Neural cell (in vitro differentiated cells): ENCODE measurements around the gene PEX7. TPM values are rescaled to one million over a fixed set of nuclear protein-coding genes. Genes with fewer than 3 reads are reported as not detected.
A peak's percentile ranks its signal among the peaks of the same experiment; 100 is the strongest.
"Not testable (repeated sequence)": the region's sequence is repeated elsewhere in the genome, so short reads cannot be mapped to it uniquely, and the experiment has no call there.

ENCODE experiments used
- H2AFZ ChIP-seq: fragments of 200-600, 300-800 bp; sonication (generic), shearing (Covaris generic); 2 replicates; pipeline ENCODE4 v1.6.0; 2014; ENCODE audit warnings: low read depth, mild to moderate bottlenecking, antibody characterized with exemption, low read length, moderate library complexity
- H3F3A ChIP-seq: fragments of 200-600 bp; shearing (Covaris generic); 2 replicates; pipeline ENCODE4 v1.6.1; 2016; ENCODE audit warnings: mild to moderate bottlenecking, moderate library complexity, mixed read lengths, antibody characterized with exemption, low read length; ENCODE audit not compliant: insufficient read depth, poor library complexity, severe bottlenecking
- H3K27ac ChIP-seq: fragments of 200-600, 300-800 bp; sonication (generic), shearing (Covaris generic); 2 replicates; pipeline ENCODE4 v1.5.1; 2014; ENCODE audit warnings: mild to moderate bottlenecking, low read length, moderate library complexity
- H3K27me3 ChIP-seq: fragments of 300-800, 200-600 bp; sonication (generic), shearing (Covaris generic); 2 replicates; pipeline ENCODE4 v1.6.0; 2014; ENCODE audit warnings: mild to moderate bottlenecking, low read depth, low read length, moderate library complexity; ENCODE audit not compliant: insufficient read depth
- H3K36me3 ChIP-seq: fragments of 300-800, 200-600 bp; sonication (generic), shearing (Covaris generic); 2 replicates; pipeline ENCODE4 v1.5.1; 2014; ENCODE audit warnings: mild to moderate bottlenecking, antibody characterized with exemption, low read length, moderate library complexity; ENCODE audit not compliant: insufficient read depth
- H3K4me2 ChIP-seq: fragments of 300-800, 200-600 bp; sonication (generic), shearing (Covaris generic); 2 replicates; pipeline ENCODE4 v1.6.0; 2014; ENCODE audit warnings: mild to moderate bottlenecking, low read length
- H3K4me3 ChIP-seq: fragments of 300-800, 200-600 bp; sonication (generic), shearing (Covaris generic); 2 replicates; pipeline ENCODE4 v1.5.1; 2014; ENCODE audit warnings: mild to moderate bottlenecking, low read length, moderate library complexity
- H3K79me2 ChIP-seq: fragments of 200-600 bp; shearing (Covaris generic); replicated peaks from 2 replicates; pipeline ENCODE4 v1.6.0; 2014; ENCODE audit warnings: mild to moderate bottlenecking, low read length, moderate library complexity; ENCODE audit not compliant: insufficient read depth
- H3K9ac ChIP-seq: fragments of 300-800, 200-600 bp; sonication (generic), shearing (Covaris generic); 2 replicates; pipeline ENCODE4 v1.6.1; 2016; ENCODE audit warnings: mild to moderate bottlenecking, low read length, mixed read lengths
- H3K9me2 ChIP-seq: fragments of 200-600 bp; shearing (Covaris generic); 2 replicates; pipeline ENCODE4 v1.6.1; 2016; ENCODE audit warnings: mild to moderate bottlenecking, low read length, mixed read lengths; ENCODE audit not compliant: insufficient read depth
- H3K9me3 ChIP-seq: fragments of 200-600, 300-800 bp; sonication (generic), shearing (Covaris generic); 2 replicates; pipeline ENCODE4 v1.6.1; 2016; ENCODE audit warnings: mild to moderate bottlenecking, mixed run types, low read length, moderate library complexity, mixed read lengths
- H4K20me1 ChIP-seq: fragments of 200-600 bp; shearing (Covaris generic); 2 replicates; pipeline ENCODE4 v1.6.1; 2016; ENCODE audit warnings: mild to moderate bottlenecking, mixed run types; ENCODE audit not compliant: insufficient read depth
- CTCF ChIP-seq: fragments of 450-650 bp; IDR thresholded peaks from 2 replicates; pipeline ENCODE4 v1.5.1; 2014; ENCODE audit warnings: antibody characterized with exemption, mild to moderate bottlenecking, moderate library complexity; ENCODE audit not compliant: poor library complexity, severe bottlenecking
- EP300 ChIP-seq: fragments of 450-650 bp; conservative IDR thresholded peaks from 2 replicates; pipeline ENCODE4 v1.6.1; 2014; ENCODE audit warnings: antibody characterized with exemption, mild to moderate bottlenecking, moderate library complexity; ENCODE audit not compliant: poor library complexity, severe bottlenecking
- EZH2 ChIP-seq: fragments of 200-600, 300-800 bp; shearing (Covaris generic), sonication (generic); IDR thresholded peaks from 2 replicates; pipeline ENCODE4 v1.6.1; 2014; ENCODE audit warnings: antibody characterized with exemption, low read length, borderline replicate concordance, mild to moderate bottlenecking; ENCODE audit not compliant: insufficient read depth, poor library complexity, severe bottlenecking
- MXI1 ChIP-seq: fragments of 450-650 bp; conservative IDR thresholded peaks from 2 replicates; pipeline ENCODE4 v1.6.1; 2014; ENCODE audit warnings: antibody characterized with exemption, mild to moderate bottlenecking; ENCODE audit not compliant: poor library complexity, severe bottlenecking
- POLR2AphosphoS5 ChIP-seq: IDR thresholded peaks from 2 replicates; pipeline ENCODE4 v1.6.1; 2012
- RAD21 ChIP-seq: fragments of 450-650 bp; conservative IDR thresholded peaks from 2 replicates; pipeline ENCODE4 v1.6.1; 2014; ENCODE audit warnings: antibody characterized with exemption, mild to moderate bottlenecking, moderate library complexity
- REST ChIP-seq: IDR thresholded peaks from 2 replicates; pipeline ENCODE4 v1.6.1; 2012; ENCODE audit warnings: borderline replicate concordance
- SMC3 ChIP-seq: fragments of 450-650 bp; conservative IDR thresholded peaks from 2 replicates; pipeline ENCODE4 v1.6.1; 2014; ENCODE audit warnings: antibody characterized with exemption, mild to moderate bottlenecking, moderate library complexity; ENCODE audit not compliant: poor library complexity
- TAF1 ChIP-seq: IDR thresholded peaks from 2 replicates; pipeline ENCODE4 v1.6.1; 2012; ENCODE audit warnings: low read depth
- polyA plus RNA-seq: library from polyadenylated mRNA; depleted of rRNA; stranded (reverse); fragments of >200 nt; gene quantifications from 2 replicates; pipeline ENCODE4 v1.2.3, GENCODE V29; 2014

The PEX7 gene
- polyA plus RNA-seq, 1 donor from 2014 or later, result 10.8 TPM

DNA sequence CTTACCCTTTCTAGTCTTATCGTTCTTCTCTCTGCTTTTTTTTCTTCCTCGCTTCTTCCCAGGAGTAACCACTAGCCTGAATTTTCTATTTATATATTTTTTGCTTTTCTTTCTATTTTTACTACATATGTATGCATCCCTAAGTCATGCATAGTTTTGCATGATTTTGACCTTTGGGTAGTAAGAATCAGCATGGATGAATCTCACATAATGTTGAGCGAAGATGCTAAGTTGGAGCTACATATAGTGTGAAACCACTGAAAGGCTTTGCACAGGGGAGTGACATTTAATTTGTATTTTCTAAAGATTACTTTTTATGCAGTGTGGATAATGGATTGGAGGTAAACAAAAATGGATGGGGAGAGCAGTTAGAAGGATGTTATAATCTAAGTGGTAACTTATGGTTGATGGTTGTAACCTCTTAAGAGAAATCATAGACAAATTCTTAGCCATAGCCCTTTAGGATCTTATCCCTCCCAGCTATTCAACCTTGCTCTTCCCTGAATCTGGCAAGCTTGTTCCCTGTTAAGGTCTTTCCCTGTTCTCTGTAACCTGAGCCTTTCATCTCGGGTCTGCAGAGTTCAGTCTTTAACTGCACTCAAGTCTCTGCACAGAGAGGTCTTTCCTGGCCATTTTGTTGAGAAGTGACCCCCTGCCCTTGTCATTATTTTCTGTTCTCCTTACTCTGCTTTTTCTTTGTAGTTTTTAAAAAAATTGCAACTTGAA, 18.0 kb downstream of the PEX7 start:
- Histone ChIP-seq H3F3A (no peaks in the 10 kb centered on the region), H3K9ac (no peak overlapping the region), H3K36me3 (no peaks in the 10 kb centered on the region), H3K9me3 (no peaks in the 10 kb centered on the region), H3K4me2 (no peak overlapping the region), H2AFZ (no peak overlapping the region), H3K27me3 (no peaks in the 10 kb centered on the region), H3K9me2 (no peaks in the 10 kb centered on the region), H3K79me2 (no peaks in the 10 kb centered on the region), H3K27ac (no peak overlapping the region), H3K4me3 (no peak overlapping the region), H4K20me1 (no peaks in the 10 kb centered on the region)
- TF ChIP-seq SMC3, result no peak

DNA sequence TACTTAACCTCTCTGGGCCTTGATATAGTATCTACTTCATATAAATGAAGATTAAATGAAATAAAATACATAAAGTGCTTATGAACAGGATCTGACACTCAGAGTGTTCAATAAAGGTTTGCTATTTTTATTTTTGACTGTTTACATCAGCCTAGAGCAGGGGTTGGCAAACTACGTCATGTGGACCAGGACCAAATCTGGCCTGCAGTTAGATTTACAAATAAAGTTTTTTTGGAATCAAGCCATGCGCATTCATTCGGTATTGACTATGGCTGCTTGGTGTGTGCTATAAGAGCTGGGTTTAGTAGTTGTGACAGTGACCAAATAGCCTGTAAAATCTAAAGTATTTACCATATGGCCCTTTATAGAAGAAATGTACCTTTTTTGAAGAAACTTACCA, 20.8 kb downstream of the PEX7 start:
- no peaks in the 10 kb centered on the region for H3K79me2 ChIP-seq
- no peaks in the 10 kb centered on the region for H3K27me3 ChIP-seq
- no peak overlapping the region for H3K4me3 ChIP-seq
- no peak overlapping the region for H3K9ac ChIP-seq
- H4K20me1 ChIP-seq, result no peaks in the 10 kb centered on the region
- no peaks in the 10 kb centered on the region for H3K9me2 ChIP-seq
- TF ChIP-seq RAD21, result no peak
- no peak for TF ChIP-seq SMC3
- no peak for TF ChIP-seq REST
- TF ChIP-seq EP300, result no peak
- no peak for TF ChIP-seq MXI1
- TF ChIP-seq TAF1, result no peak
- TF ChIP-seq EZH2, result no peak
- TF ChIP-seq CTCF, result no peak
- no peak for TF ChIP-seq POLR2AphosphoS5
- no peak overlapping the region for H2AFZ ChIP-seq
- no peaks in the 10 kb centered on the region for H3K36me3 ChIP-seq
- no peaks in the 10 kb centered on the region for H3F3A ChIP-seq
- H3K4me2 ChIP-seq, result no peak overlapping the region
- H3K9me3 ChIP-seq, result no peaks in the 10 kb centered on the region
- H3K27ac ChIP-seq, result no peak overlapping the region

- H3K27ac ChIP-seq, result no peak overlapping the region
- no peaks in the 10 kb centered on the region for H4K20me1 ChIP-seq
- no peak overlapping the region for H3K4me3 ChIP-seq
- no peaks in the 10 kb centered on the region for H3K9me3 ChIP-seq
- H2AFZ ChIP-seq, result no peak overlapping the region
- no peaks in the 10 kb centered on the region for H3K27me3 ChIP-seq
- no peak overlapping the region for H3K9ac ChIP-seq
- no peaks in the 10 kb centered on the region for H3F3A ChIP-seq
- H3K4me2 ChIP-seq, result no peak overlapping the region
- no peaks in the 10 kb centered on the region for H3K79me2 ChIP-seq
- TF ChIP-seq POLR2AphosphoS5, result no peak
- peak; percentile 40 for TF ChIP-seq CTCF
- TF ChIP-seq RAD21, result no peak
- H3K36me3 ChIP-seq, result no peaks in the 10 kb centered on the region
- H3K9me2 ChIP-seq, result no peaks in the 10 kb centered on the region
Observed at GRCh38 chr6:136846046-136846445, 23.7 kb downstream of the PEX7 start.

GRCh38 chr6:136846477-136846876, 24.1 kb downstream of the PEX7 start:
- not testable (repeated sequence) for H3K79me2 ChIP-seq, H3K27ac ChIP-seq, H3K9me3 ChIP-seq, H3K9ac ChIP-seq, H3K4me2 ChIP-seq, H2AFZ ChIP-seq, H3K27me3 ChIP-seq, H3K36me3 ChIP-seq, H4K20me1 ChIP-seq, H3K4me3 ChIP-seq, H3F3A ChIP-seq, H3K9me2 ChIP-seq
